ENCODE measurements around the gene PYGL. TPM values are rescaled to one million over a fixed set of nuclear protein-coding genes. Genes with fewer than 3 reads are reported as not detected.
A peak's percentile ranks its signal among the peaks of the same experiment; 100 is the strongest.

Gene PYGL
- total RNA-seq, 3 donors from 2014 or later: 31.0 to 43.7 (median 41.4) TPM

DNA sequence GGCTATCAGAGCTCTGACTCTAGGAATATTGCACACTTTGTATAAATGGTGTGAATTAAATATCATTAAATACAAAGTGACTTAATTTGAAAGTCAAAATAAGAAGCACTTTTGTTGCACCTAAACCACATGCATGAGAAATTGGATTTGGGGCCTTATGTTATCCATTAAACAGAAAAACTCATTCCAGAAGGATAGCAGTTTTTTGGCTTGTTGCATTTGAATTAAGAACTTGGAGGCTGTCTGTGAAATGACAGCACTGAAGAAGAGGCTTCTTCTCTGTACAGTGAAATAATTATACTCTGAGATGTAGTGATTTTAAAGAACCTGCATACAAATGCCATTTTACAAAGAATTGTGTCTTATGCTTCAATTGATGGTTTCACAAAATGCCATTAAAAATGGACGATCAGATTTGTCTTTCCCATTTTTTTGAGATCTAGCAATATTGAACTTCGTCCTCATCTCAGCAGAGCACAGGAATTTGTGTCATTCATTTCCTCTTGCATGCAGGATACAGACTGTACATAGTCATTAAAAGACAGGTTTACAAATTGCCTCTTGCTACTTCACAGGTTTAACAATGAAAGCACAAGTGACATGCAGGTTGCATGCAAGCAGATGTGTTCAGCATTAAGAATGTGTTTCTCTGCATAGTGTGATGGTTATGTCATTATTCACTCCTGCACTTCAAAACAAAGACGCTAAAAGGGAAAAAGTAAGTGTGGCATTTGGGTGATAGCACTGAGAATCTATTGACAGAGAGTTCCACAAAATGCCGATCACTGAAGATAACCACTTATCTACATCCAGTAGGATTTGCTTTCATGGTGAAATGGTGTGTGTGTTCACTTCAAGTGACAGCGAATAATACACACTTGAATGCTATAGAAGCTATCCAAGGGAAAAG is 35.9 kb upstream of the PYGL start:
- H3K36me3 ChIP-seq (ENCODE audit: low read depth): no peaks in the 10 kb centered on the region
- DNase-seq (no peak), ATAC-seq (peak; percentile 35)
- no peaks in the 10 kb centered on the region for H3K9me3 ChIP-seq
- intact Hi-C loops (cut with DNase I, micrococcal nuclease): no loop called here
- H3K4me3 ChIP-seq: no peak overlapping the region
- no peaks in the 10 kb centered on the region for H3K4me1 ChIP-seq (ENCODE audit: low read depth)
- no peak for TF ChIP-seq CTCF (IDR thresholded peaks at IDR 0.05)

GRCh38 chr14:50978888-50979287 is 34.6 kb upstream of the PYGL start:
- ATAC-seq (no peak), DNase-seq (no peak)
- no peaks in the 10 kb centered on the region for H3K9me3 ChIP-seq
- no peak for TF ChIP-seq CTCF (IDR thresholded peaks at IDR 0.05)
- H3K4me3 ChIP-seq: no peak overlapping the region
- H3K36me3 ChIP-seq (ENCODE audit: low read depth): no peaks in the 10 kb centered on the region
- H3K4me1 ChIP-seq (ENCODE audit: low read depth): no peaks in the 10 kb centered on the region
- intact Hi-C loops (cut with DNase I, micrococcal nuclease): no loop called here

- no peak for TF ChIP-seq CTCF (IDR thresholded peaks at IDR 0.05)
- DNase-seq (no peak), ATAC-seq (no peak)
- no peaks in the 10 kb centered on the region for H3K4me1 ChIP-seq (ENCODE audit: low read depth)
- H3K9me3 ChIP-seq: no peaks in the 10 kb centered on the region
- H3K36me3 ChIP-seq (ENCODE audit: low read depth): no peaks in the 10 kb centered on the region
- no peak overlapping the region for H3K4me3 ChIP-seq
- intact Hi-C loops (cut with DNase I, micrococcal nuclease): no loop called here
Measured at GRCh38 chr14:50978529-50978871, 34.2 kb upstream of the PYGL start.

GRCh38 chr14:50977863-50978528 is 33.7 kb upstream of the PYGL start:
- no peak for TF ChIP-seq CTCF (IDR thresholded peaks at IDR 0.05)
- no peaks in the 10 kb centered on the region for H3K4me1 ChIP-seq (ENCODE audit: low read depth)
- ATAC-seq: no peak
- H3K4me3 ChIP-seq: no peak overlapping the region
- DNase-seq: no peak
- no peaks in the 10 kb centered on the region for H3K9me3 ChIP-seq
- no peaks in the 10 kb centered on the region for H3K36me3 ChIP-seq (ENCODE audit: low read depth)
- intact Hi-C loops (cut with DNase I, micrococcal nuclease): no loop called here

DNA sequence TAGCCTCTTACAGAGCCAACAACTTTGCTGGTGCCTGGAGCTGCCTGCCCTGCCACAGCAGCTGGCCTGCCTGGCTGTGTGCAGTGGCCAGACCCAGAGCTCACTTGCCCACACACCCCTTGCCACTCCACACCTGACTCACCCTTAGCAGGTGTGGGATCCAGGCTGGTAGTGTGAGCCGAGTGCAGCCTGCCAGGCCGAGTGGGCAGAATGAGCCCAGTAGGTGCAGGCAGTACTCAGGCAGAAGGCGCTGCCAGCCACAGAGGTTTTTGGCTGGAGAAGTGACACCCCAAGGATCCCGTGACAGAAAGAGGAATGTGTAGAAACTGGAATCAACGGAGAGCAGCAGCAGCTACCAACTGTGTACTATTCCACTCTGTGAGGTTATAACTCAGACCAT is 29.8 kb upstream of the PYGL start:
- no peaks in the 10 kb centered on the region for H3K9me3 ChIP-seq
- no peaks in the 10 kb centered on the region for H3K36me3 ChIP-seq (ENCODE audit: low read depth)
- H3K4me3 ChIP-seq: no peak overlapping the region
- DNase-seq (no peak), ATAC-seq (no peak)
- no peak for TF ChIP-seq CTCF (IDR thresholded peaks at IDR 0.05)
- intact Hi-C loops (cut with DNase I, micrococcal nuclease): no loop called here
- no peaks in the 10 kb centered on the region for H3K4me1 ChIP-seq (ENCODE audit: low read depth)

All from mucosa of descending colon (tissue), 3 donors.